Measurements from ENCODE around the gene SLC19A1.

SLC19A1 gene

DNA sequence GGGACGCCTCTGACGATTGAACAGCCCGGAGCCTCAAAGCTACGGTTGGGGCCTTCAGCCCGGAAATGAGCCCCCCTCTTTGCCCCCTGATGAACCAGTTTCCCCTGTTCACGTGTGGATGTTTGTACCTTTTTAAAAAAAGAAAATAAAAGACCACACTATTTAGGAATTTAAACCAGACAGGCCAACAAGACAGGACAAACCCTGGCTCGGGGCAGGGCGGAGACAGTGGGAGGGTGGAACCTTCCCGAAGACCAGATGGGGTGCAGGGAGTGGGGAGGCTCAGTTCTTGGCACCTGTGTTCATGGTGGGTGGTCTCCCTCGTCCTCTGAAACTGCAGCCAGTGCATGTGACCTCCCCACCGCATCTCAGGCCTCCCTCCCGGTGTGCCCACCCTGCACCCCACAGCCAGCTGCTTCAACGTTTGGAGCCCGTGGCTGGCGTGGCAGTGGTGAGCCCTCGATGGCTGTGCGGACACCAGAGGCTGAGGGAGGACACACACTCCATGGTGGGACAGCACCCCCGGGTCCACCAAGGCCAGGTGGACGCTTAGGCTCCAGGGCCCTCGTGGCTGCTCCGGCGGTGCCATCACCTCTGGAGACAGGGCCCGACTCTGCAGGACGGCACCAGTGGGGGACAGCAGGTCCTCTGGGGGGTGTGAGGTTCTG, 91.7 kb downstream of the SLC19A1 start:
- TF ChIP-seq, protein P1, sequence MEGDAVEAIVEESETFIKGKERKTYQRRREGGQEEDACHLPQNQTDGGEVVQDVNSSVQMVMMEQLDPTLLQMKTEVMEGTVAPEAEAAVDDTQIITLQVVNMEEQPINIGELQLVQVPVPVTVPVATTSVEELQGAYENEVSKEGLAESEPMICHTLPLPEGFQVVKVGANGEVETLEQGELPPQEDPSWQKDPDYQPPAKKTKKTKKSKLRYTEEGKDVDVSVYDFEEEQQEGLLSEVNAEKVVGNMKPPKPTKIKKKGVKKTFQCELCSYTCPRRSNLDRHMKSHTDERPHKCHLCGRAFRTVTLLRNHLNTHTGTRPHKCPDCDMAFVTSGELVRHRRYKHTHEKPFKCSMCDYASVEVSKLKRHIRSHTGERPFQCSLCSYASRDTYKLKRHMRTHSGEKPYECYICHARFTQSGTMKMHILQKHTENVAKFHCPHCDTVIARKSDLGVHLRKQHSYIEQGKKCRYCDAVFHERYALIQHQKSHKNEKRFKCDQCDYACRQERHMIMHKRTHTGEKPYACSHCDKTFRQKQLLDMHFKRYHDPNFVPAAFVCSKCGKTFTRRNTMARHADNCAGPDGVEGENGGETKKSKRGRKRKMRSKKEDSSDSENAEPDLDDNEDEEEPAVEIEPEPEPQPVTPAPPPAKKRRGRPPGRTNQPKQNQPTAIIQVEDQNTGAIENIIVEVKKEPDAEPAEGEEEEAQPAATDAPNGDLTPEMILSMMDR (IDR thresholded peaks at IDR 0.05; ENCODE audit: low read depth, low read length), result no peak
- no peak overlapping the region for H3K4me3 ChIP-seq (replicated peaks in 1 of 2; ENCODE audit: low read depth in 2 of 2, low read length in 2 of 2)

DNA sequence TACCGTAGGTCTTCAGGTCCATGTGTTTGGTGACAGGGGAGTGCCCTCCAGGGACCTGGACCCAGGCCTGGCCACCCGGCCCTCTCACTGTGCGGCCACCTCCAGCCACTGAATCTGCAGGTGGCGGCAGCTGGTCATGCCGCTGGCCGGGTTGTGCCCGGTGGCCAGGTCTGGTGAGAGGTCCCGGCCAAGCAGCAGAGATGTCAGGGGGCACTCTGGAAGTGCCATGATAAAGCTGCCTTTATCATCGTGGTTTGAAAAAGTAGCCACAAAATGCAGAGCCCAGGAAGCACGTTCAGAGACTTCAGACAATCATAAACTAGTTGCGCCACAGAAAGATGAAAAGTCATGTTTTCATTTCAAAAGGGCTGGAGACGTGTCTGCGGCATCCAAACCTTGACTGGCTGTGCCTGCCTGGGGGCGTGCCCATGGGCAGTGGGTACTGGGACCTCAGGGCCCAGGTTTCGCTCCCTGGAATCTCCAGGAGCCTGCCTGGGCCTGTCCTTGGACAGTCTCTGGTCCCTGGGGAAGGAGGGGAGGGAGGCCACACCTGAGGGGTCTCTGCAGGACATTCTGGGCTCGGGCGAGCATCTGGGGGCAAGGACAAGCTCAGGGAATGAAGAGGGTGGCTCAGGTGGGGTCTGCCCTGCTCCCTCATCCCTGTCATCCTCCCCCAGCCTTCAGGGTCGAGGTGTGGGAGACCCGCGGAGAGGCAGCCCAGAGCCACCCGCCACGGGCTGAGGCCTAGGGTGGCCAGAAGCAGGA, 92.4 kb downstream of the SLC19A1 start:
- TF ChIP-seq, protein P1 (IDR thresholded peaks at IDR 0.05; ENCODE audit: low read depth, low read length), result no peak
- no peak for DNase-seq (ENCODE audit: low read depth in 2 of 2)
- H3K4me3 ChIP-seq (replicated peaks in 1 of 2; ENCODE audit: low read depth in 2 of 2, low read length in 2 of 2), result no peak overlapping the region

More for the DNA sequence above, 91.7 kb downstream of the SLC19A1 start:
- DNase-seq (ENCODE audit: low read depth in 2 of 2), result no peak

DNA sequence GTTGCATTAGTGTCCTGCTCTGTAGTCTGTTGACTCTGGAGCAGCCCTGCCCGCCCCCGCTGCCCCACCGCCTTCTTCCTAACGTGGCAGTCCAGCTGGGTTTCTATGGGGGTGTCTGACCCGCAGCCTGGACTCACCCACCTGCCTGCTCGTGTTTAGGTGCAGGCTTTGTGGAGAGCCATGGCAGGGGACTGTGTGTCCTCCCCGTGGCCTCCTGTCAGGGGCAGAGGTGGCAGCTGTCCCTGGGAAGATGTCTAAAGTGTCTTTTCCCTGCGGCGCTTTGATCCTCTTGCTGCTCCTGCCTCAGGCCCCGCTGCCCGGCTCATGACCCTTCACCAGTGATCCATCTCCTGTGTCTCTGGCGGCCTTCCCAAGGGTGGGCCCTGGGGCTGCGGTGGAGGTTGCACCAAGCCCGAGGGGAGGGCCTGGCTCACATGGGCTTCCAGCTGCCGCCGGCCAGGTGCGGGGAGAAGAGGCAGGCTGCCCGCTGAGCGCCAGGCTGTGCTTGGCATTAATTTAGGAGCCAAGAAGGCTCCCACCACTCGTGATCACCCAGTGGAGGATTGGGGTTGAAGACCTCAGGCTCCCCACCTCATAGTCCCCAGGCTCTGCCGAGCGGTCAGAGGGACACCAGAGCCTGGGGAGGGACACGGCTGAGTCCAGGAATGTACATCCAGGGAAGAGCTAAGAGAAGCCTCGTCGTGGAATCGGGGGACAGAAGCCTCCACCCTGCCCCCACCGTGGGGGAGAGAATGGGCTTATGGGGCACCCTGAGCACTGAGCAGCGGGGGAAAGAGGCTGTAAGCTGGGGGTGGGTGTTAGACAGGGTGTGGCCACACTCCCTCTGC, 93.2 kb downstream of the SLC19A1 start:
- TF ChIP-seq, protein P1 (IDR thresholded peaks at IDR 0.05; ENCODE audit: low read depth, low read length), result no peak
- no peak for DNase-seq (ENCODE audit: low read depth in 2 of 2)
- no peak overlapping the region for H3K4me3 ChIP-seq (replicated peaks in 1 of 2; ENCODE audit: low read depth in 2 of 2, low read length in 2 of 2)

DNA sequence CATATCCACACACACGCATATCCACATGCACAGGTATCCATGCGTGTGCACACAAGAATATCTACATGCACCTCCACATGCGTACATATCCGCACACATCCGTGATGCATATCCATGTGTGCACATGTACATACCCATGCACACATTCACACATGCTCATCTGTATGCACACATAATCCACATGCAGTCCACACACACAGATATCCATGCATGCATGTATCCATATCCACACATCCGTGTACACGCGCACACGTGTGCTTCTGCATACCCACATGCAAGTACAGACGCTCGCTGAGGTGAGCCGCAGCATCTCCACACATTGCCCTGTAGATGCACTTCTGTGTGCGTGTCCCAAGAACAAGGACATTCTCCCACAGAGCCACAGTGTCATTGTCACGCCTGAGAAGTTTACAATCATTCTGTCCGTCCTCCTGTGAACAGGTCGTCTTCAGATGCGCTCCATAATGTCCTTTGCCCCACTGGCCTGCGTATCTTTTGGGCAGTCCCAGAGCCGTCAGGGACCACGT, 93.9 kb downstream of the SLC19A1 start:
- no peak for DNase-seq (ENCODE audit: low read depth in 2 of 2)
- H3K4me3 ChIP-seq (replicated peaks in 1 of 2; ENCODE audit: low read depth in 2 of 2, low read length in 2 of 2), result no peak overlapping the region
- TF ChIP-seq, protein P1 (IDR thresholded peaks at IDR 0.05; ENCODE audit: low read depth, low read length), result no peak
